ENCODE measurements around the gene BNC2. TPM values are rescaled to one million over a fixed set of nuclear protein-coding genes. Genes with fewer than 3 reads are reported as not detected.

Gene BNC2
- total and polyA plus RNA-seq, 2 of the 4 experiments (the other 2 are of a cell fraction) = 15.5 to 45.2 TPM

DNA sequence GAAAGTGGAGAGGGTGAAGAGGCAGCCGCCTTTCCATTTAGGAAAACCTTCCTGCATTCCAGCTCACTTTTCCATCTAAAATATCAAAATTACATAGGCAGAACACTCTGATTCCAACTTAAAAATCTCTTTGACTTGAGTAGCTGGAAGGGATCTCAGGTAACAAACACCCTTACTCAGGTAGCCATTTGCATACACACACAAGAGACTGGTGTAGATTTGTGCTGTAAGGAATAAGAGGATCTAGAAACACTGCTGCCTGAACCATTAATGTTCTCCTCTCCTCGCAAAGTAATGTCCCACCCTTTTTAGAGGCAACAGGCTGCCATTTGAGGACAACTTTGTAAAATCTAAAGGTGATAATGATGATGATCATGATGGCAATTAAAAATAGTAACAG, 53.5 kb downstream of the BNC2 start:
- dilution Hi-C loops (cut with HindIII; ENCODE audit: low sequenced_read_pairs, unreplicated experiment) (no loop called here), in situ Hi-C loops (cut with MboI; ENCODE audit: low sequenced_read_pairs) (no loop called here), intact Hi-C loops (cut with micrococcal nuclease) (no loop called here)
- Histone ChIP-seq H2AFZ (replicated peaks; ENCODE audit: low read length, poor library complexity) (no peak overlapping the region), H3K79me1 (ENCODE audit: low read depth in 1 of 2, low read length in 2 of 2) (peaks cover 17 to 64% of the 10 kb centered on the region in 2 experiments), H3K23ac (ENCODE audit: low read depth, low read length) (peak overlapping the region; percentile 38; the same call in 1 of the 2 replicates), H3K27me3 (ENCODE audit: control insufficient read depth, insufficient read depth, low read length) (no peaks in the 10 kb centered on the region), H2BK15ac (ENCODE audit: low read depth, low read length) (no peak overlapping the region), H2BK5ac (ENCODE audit: low read depth, low read length, poor library complexity, severe bottlenecking) (no peak overlapping the region), H3K27ac (ENCODE audit: insufficient read depth, low read length) (no peak overlapping the region), H2BK20ac (ENCODE audit: low read depth, low read length) (no peak overlapping the region), H2AK9ac (replicated peaks; ENCODE audit: low read depth, low read length, poor library complexity) (no peak overlapping the region), H4K8ac (ENCODE audit: low read depth in 2 of 2, low read length in 2 of 2) (no peak overlapping the region), H3K4me3 (ENCODE audit: insufficient read depth, low read depth, low read length) (no peak overlapping the region), H3K9me3 (ENCODE audit: control insufficient read depth, insufficient read depth, low read length) (no peaks in the 10 kb centered on the region), H2AK5ac (ENCODE audit: low read depth, low read length) (no peak overlapping the region), H4K91ac (ENCODE audit: insufficient read depth, low read depth, low read length) (no peak overlapping the region), H3K56ac (ENCODE audit: extremely low read depth, insufficient read depth, low read length) (no peak overlapping the region), H4K20me1 (ENCODE audit: insufficient read depth, low read length) (peaks cover 4% of the 10 kb centered on the region; the same call in 1 of the 2 replicates), H3K4me2 (ENCODE audit: low read depth, low read length) (no peak overlapping the region), H4K5ac (ENCODE audit: low read depth, low read length) (no peak overlapping the region), H3K36me3 (ENCODE audit: control insufficient read depth, insufficient read depth, low read length) (peaks cover under 1% of the 10 kb centered on the region; the same call in 1 of the 2 replicates), H3K4ac (ENCODE audit: low read depth, low read length) (no peak overlapping the region), H3K9me1 (ENCODE audit: insufficient read depth, low read length) (peaks cover 5% of the 10 kb centered on the region), H3K9ac (ENCODE audit: low read depth, low read length) (no peak overlapping the region), H2BK120ac (ENCODE audit: low read depth, low read length) (no peak overlapping the region), H3K14ac (replicated peaks; ENCODE audit: low read depth, low read length) (peak overlapping the region; percentile 25; the same call in 1 of the 2 replicates), H3K18ac (ENCODE audit: low read depth, low read length) (no peak overlapping the region; the same call in 1 of the 2 replicates), H3K4me1 (ENCODE audit: control insufficient read depth, insufficient read depth, low read length) (peaks cover 6% of the 10 kb centered on the region; the same call in 1 of the 2 replicates)
- ChIA-PET POLR2A (ENCODE audit: unreplicated experiment) (no interaction called here), CTCF (no interaction called here)
- no peak for DNase-seq
- BruUV-seq (replicated peaks) = no TSS peak
- ATAC-seq (ENCODE audit: low read depth) = no peak
- WGBS, 2 experiments (ENCODE audit: extremely low coverage in 2 of 2, insufficient read length in 1 of 2) = no CpG with 5 or more reads among the region's 2 CpGs
- TF ChIP-seq CHD1 (IDR thresholded peaks at IDR 0.05; ENCODE audit: low read depth, low read length) = no peak
